ENCODE measurements around the gene UBXN1. TPM values are rescaled to one million over a fixed set of nuclear protein-coding genes. Genes with fewer than 3 reads are reported as not detected.

Gene UBXN1
- total RNA-seq, 1 experiment from 2014 or later, result 118 TPM

- H3K4me1 Mint-ChIP-seq (ENCODE audit: low read depth, unreplicated experiment), result peaks cover under 1% of the 10 kb centered on the region
- H3K4me3 Mint-ChIP-seq (ENCODE audit: unreplicated experiment), result no peak within 1 kb of the TSS
- peaks cover 28% of the 10 kb centered on the region for H3K36me3 Mint-ChIP-seq (ENCODE audit: insufficient read depth, unreplicated experiment)
- no peaks in the 10 kb centered on the region for H3K9me3 Mint-ChIP-seq (ENCODE audit: unreplicated experiment)
- no peak for TF ChIP-seq CTCF (IDR thresholded peaks at IDR 0.05; ENCODE audit: insufficient read depth in 1 of 2, low read depth in 1 of 2, low read length in 1 of 2, severe bottlenecking in 1 of 2, unreplicated experiment in 1 of 2)
- Histone ChIP-seq H3K4me3 (ENCODE audit: low read depth, low read length) (no peak within 1 kb of the TSS), H3K9me3 (no peaks in the 10 kb centered on the region), H3K36me3 (ENCODE audit: control insufficient read depth, insufficient read depth, low read length) (peaks cover 2% of the 10 kb centered on the region), H3K4me1 (no peaks in the 10 kb centered on the region), H3K27me3 (replicated peaks; ENCODE audit: control insufficient read depth, insufficient read depth, low read length) (no peaks in the 10 kb centered on the region)
- no peak within 1 kb of the TSS for H3K27ac Mint-ChIP-seq (ENCODE audit: unreplicated experiment)
- POLR2A ChIA-PET, result interaction anchor here (0.5 to 1.0 kb wide), 3 partner anchors 8 to 37 kb away, joined by 3 to 5 read pairs (median 5); partner anchors contain the start of genes C11orf98, CSKMT and HNRNPUL2
- CTCF ChIA-PET, result interaction anchor here (1.5 kb wide), 1 partner anchor 18 kb away, joined by 5 read pairs; the partner anchor contains the start of genes LBHD1 and UQCC3
- BruUV-seq (replicated peaks), result no TSS peak
- intact Hi-C loops (cut with micrococcal nuclease; ENCODE audit: unreplicated experiment), result no loop called here
- no peak for DNase-seq
- H3K27me3 Mint-ChIP-seq (ENCODE audit: insufficient read depth, unreplicated experiment), result no peaks in the 10 kb centered on the region
Measured at GRCh38 chr11:62689421-62690183, 10.7 kb upstream of the UBXN1 start, which contains the start of gene LRRN4CL. Gene LRRN4CL, minus strand, starts transcription at chr11:62689530. Its CDS starts 1,022 bp downstream, at chr11:62688508.

GRCh38 chr11:62688491-62688890 lies 9.6 kb upstream of the UBXN1 start:
- CTCF ChIA-PET, result interaction anchor here (0.6 kb wide), 1 partner anchor 92 kb away, joined by 4 read pairs; no protein-coding TSS in a partner anchor
- Mint-ChIP-seq H3K4me1 (ENCODE audit: low read depth, unreplicated experiment) (no peaks in the 10 kb centered on the region), H3K9me3 (ENCODE audit: unreplicated experiment) (no peaks in the 10 kb centered on the region), H3K27me3 (ENCODE audit: insufficient read depth, unreplicated experiment) (no peaks in the 10 kb centered on the region), H3K27ac (ENCODE audit: unreplicated experiment) (no peak overlapping the region), H3K4me3 (ENCODE audit: unreplicated experiment) (no peak overlapping the region), H3K36me3 (ENCODE audit: insufficient read depth, unreplicated experiment) (peaks cover 17% of the 10 kb centered on the region)
- no peak for TF ChIP-seq CTCF (IDR thresholded peaks at IDR 0.05; ENCODE audit: insufficient read depth in 1 of 2, low read depth in 1 of 2, low read length in 1 of 2, severe bottlenecking in 1 of 2, unreplicated experiment in 1 of 2)
- Histone ChIP-seq H3K4me3 (ENCODE audit: low read depth, low read length) (no peak overlapping the region), H3K4me1 (no peaks in the 10 kb centered on the region), H3K27me3 (replicated peaks; ENCODE audit: control insufficient read depth, insufficient read depth, low read length) (no peaks in the 10 kb centered on the region), H3K9me3 (no peaks in the 10 kb centered on the region), H3K36me3 (ENCODE audit: control insufficient read depth, insufficient read depth, low read length) (peaks cover 2% of the 10 kb centered on the region)
- DNase-seq, result no peak
- intact Hi-C loops (cut with micrococcal nuclease; ENCODE audit: unreplicated experiment), result no loop called here
- no TSS peak for BruUV-seq (replicated peaks)
- POLR2A ChIA-PET, result no interaction called here

GRCh38 chr11:62687508-62688396 lies 8.9 kb upstream of the UBXN1 start:
- Histone ChIP-seq H3K36me3 (ENCODE audit: control insufficient read depth, insufficient read depth, low read length) (peaks cover 1% of the 10 kb centered on the region), H3K27me3 (replicated peaks; ENCODE audit: control insufficient read depth, insufficient read depth, low read length) (no peaks in the 10 kb centered on the region), H3K9me3 (no peaks in the 10 kb centered on the region), H3K4me3 (ENCODE audit: low read depth, low read length) (no peak overlapping the region), H3K4me1 (no peaks in the 10 kb centered on the region)
- TF ChIP-seq CTCF (IDR thresholded peaks at IDR 0.05; ENCODE audit: insufficient read depth in 1 of 2, low read depth in 1 of 2, low read length in 1 of 2, severe bottlenecking in 1 of 2, unreplicated experiment in 1 of 2), result no peak
- Mint-ChIP-seq H3K27me3 (ENCODE audit: insufficient read depth, unreplicated experiment) (no peaks in the 10 kb centered on the region), H3K9me3 (ENCODE audit: unreplicated experiment) (no peaks in the 10 kb centered on the region), H3K27ac (ENCODE audit: unreplicated experiment) (no peak overlapping the region), H3K36me3 (ENCODE audit: insufficient read depth, unreplicated experiment) (peaks cover 14% of the 10 kb centered on the region), H3K4me1 (ENCODE audit: low read depth, unreplicated experiment) (no peaks in the 10 kb centered on the region), H3K4me3 (ENCODE audit: unreplicated experiment) (no peak overlapping the region)
- no peak for DNase-seq
- ChIA-PET POLR2A (no interaction called here), CTCF (interaction anchor here (0.9 kb wide), 1 partner anchor 16 kb away, joined by 3 read pairs; the partner anchor contains the start of gene UQCC3)
- BruUV-seq (replicated peaks), result no TSS peak
- intact Hi-C loops (cut with micrococcal nuclease; ENCODE audit: unreplicated experiment), result no loop called here

Data from Caco-2 (cell line).